H1 (cell line): ENCODE data around the gene PVALB. TPM values are rescaled to one million over a fixed set of nuclear protein-coding genes. Genes with fewer than 3 reads are reported as not detected.

Experiments used
- CTCF ChIA-PET: fragments of 300-600 bp; sonication (Branson Sonifier 250); formaldehyde crosslinking; loops from one replicate; lab custom pipeline; 2021; ENCODE audit not compliant: partially characterized antibody; lab: Charles Lee
- POLR2A ChIA-PET: fragments of 300-600 bp; sonication (Branson Sonifier 250); formaldehyde crosslinking; loops from one replicate; lab custom pipeline; 2021; ENCODE audit warnings: inconsistent platforms; ENCODE audit not compliant: partially characterized antibody; lab: Charles Lee
- DNase-seq, 2 experiments: peaks; one replicate each; pipeline versions ENCODE4 v3.0.0 to v3.0.0-alpha.2; 2010 to 2022; ENCODE audit warnings: low spot score in 2 of 2, low read depth in 1 of 2, mixed read lengths in 1 of 2
- FAIRE-seq: peaks from 2 replicates; lab custom pipeline; 2011; peaks lifted over from hg19 to GRCh38; lab: Jason Lieb, UNC
- H2AFZ ChIP-seq: 2 replicates; pipeline ENCODE4 v1.8.1; 2012; ENCODE audit warnings: low read length, inconsistent platforms
- H2AK5ac ChIP-seq: 2 replicates; pipeline ENCODE4 v1.6.1; 2013; ENCODE audit warnings: low read depth, low read length
- H2BK120ac ChIP-seq: replicated peaks from 2 replicates; pipeline ENCODE3; 2013; ENCODE audit warnings: low read depth, low read length, inconsistent platforms
- H2BK12ac ChIP-seq: 2 replicates; pipeline ENCODE4 v1.6.1; 2013; ENCODE audit warnings: low read depth, low read length
- H2BK15ac ChIP-seq: 2 replicates; pipeline ENCODE4 v1.6.1; 2013; ENCODE audit warnings: low read length
- H2BK20ac ChIP-seq: 2 replicates; pipeline ENCODE4 v1.6.1; 2013; ENCODE audit warnings: low read length
- H2BK5ac ChIP-seq: 2 replicates; pipeline ENCODE4 v1.6.1; 2013; ENCODE audit warnings: low read depth, low read length
- H3K14ac ChIP-seq: 2 replicates; pipeline ENCODE4 v1.6.1; 2013; ENCODE audit warnings: inconsistent platforms; ENCODE audit not compliant: insufficient read length
- H3K18ac ChIP-seq: 2 replicates; pipeline ENCODE4 v1.6.1; 2013; ENCODE audit warnings: low read length; ENCODE audit errors: extremely low read depth
- H3K23ac ChIP-seq: 2 replicates; pipeline ENCODE4 v1.6.1; 2013; ENCODE audit warnings: inconsistent platforms; ENCODE audit not compliant: insufficient read length
- H3K23me2 ChIP-seq: 2 replicates; pipeline ENCODE4 v1.6.1; 2013; ENCODE audit warnings: low read depth, low read length
- H3K27ac ChIP-seq: 2 replicates; pipeline ENCODE4 v1.6.1; 2011; ENCODE audit warnings: low read depth, low read length, inconsistent platforms
- H3K27me3 ChIP-seq, 4 experiments: replicated peaks in 1 of 4; 1 replicate in 1 of 4; 2 replicates in 3 of 4; pipeline versions ENCODE4 v1.6.1 to v1.8.1; 2011 to 2013; ENCODE audit warnings: low read length in 3 of 4, mild to moderate bottlenecking in 3 of 4, inconsistent platforms in 2 of 4, mixed read lengths in 2 of 4, moderate library complexity in 1 of 4; ENCODE audit not compliant: control insufficient read depth in 3 of 4, insufficient read depth in 3 of 4; ENCODE audit errors: extremely low read depth in 1 of 4
- H3K36me3 ChIP-seq, 4 experiments: 2 replicates each; pipeline versions ENCODE4 v1.6.1 to v1.8.1; 2011 to 2013; ENCODE audit warnings: mild to moderate bottlenecking in 4 of 4, low read length in 3 of 4, moderate library complexity in 2 of 4, control low read depth in 1 of 4, inconsistent platforms in 1 of 4; ENCODE audit not compliant: insufficient read depth in 4 of 4, control insufficient read depth in 2 of 4
- H3K4ac ChIP-seq: replicated peaks from 2 replicates; pipeline ENCODE3; 2013; ENCODE audit warnings: low read length, low read depth, mixed read lengths, inconsistent platforms; ENCODE audit not compliant: insufficient read length
- H3K4me1 ChIP-seq, 4 experiments: replicated peaks in 1 of 4; 1 replicate in 1 of 4; 2 replicates in 3 of 4; pipeline versions ENCODE4 v1.6.1 to v1.8.1; 2011 to 2013; ENCODE audit warnings: low read length in 3 of 4, inconsistent platforms in 2 of 4, mixed read lengths in 1 of 4; ENCODE audit not compliant: insufficient read depth in 4 of 4, control insufficient read depth in 3 of 4
- H3K4me2 ChIP-seq, 2 experiments: 2 replicates each; pipeline versions ENCODE4 v1.6.1 to v1.8.1; 2011 to 2013; ENCODE audit warnings: low read depth in 2 of 2, low read length in 2 of 2, control low read depth in 1 of 2, inconsistent platforms in 1 of 2, mild to moderate bottlenecking in 1 of 2; ENCODE audit not compliant: insufficient read depth in 1 of 2
- H3K4me3 ChIP-seq, 4 experiments: fragments of 200-600, 300-600 bp in 1 of 4; sonication (generic), shearing (Covaris generic), sonication (Bioruptor Twin) in 1 of 4; 2 replicates each; pipeline versions ENCODE4 v1.5.1 to v1.8.1; 2011 to 2016; ENCODE audit warnings: low read length in 4 of 4, low read depth in 3 of 4, control low read depth in 2 of 4, inconsistent platforms in 2 of 4, mild to moderate bottlenecking in 2 of 4, mixed read lengths in 1 of 4, moderate library complexity in 1 of 4; ENCODE audit not compliant: insufficient read depth in 2 of 4; ENCODE audit errors: extremely low read depth in 1 of 4
- H3K56ac ChIP-seq: replicated peaks from 2 replicates; pipeline ENCODE3; 2013; ENCODE audit warnings: low read depth, mild to moderate bottlenecking, mixed read lengths, low read length, inconsistent platforms; ENCODE audit not compliant: insufficient read length
- H3K79me1 ChIP-seq: 2 replicates; pipeline ENCODE4 v1.6.1; 2013; ENCODE audit warnings: low read depth, low read length, control low read depth
- H3K79me2 ChIP-seq, 2 experiments: 2 replicates each; pipeline versions ENCODE4 v1.6.1 to v1.8.1; 2012 to 2013; ENCODE audit warnings: low read length in 2 of 2, mild to moderate bottlenecking in 2 of 2, inconsistent platforms in 1 of 2; ENCODE audit not compliant: insufficient read depth in 2 of 2, control insufficient read depth in 1 of 2
- H3K9ac ChIP-seq, 4 experiments: replicated peaks in 1 of 4; 1 replicate in 1 of 4; 2 replicates in 3 of 4; pipeline versions ENCODE4 v1.6.1 to v1.8.1; 2011 to 2013; ENCODE audit warnings: low read depth in 3 of 4, low read length in 3 of 4, control low read depth in 2 of 4, mild to moderate bottlenecking in 2 of 4, moderate library complexity in 2 of 4, inconsistent platforms in 1 of 4; ENCODE audit errors: extremely low read depth in 1 of 4
- H3K9me3 ChIP-seq, 2 experiments: 2 replicates each; pipeline versions ENCODE4 v1.6.1 to v1.8.1; 2012 to 2013; ENCODE audit warnings: mild to moderate bottlenecking in 2 of 2, moderate library complexity in 2 of 2, control low read depth in 1 of 2, inconsistent platforms in 1 of 2, low read depth in 1 of 2, low read length in 1 of 2, mixed read lengths in 1 of 2; ENCODE audit not compliant: insufficient read depth in 2 of 2
- H4K20me1 ChIP-seq, 2 experiments: replicated peaks in 1 of 2; 2 replicates each; pipeline versions ENCODE3 to v1.8.1; 2011 to 2013; ENCODE audit warnings: inconsistent platforms in 2 of 2, low read length in 2 of 2, mild to moderate bottlenecking in 1 of 2; ENCODE audit not compliant: insufficient read depth in 2 of 2, control insufficient read depth in 1 of 2
- H4K5ac ChIP-seq: 2 replicates; pipeline ENCODE4 v1.6.1; 2013; ENCODE audit warnings: low read length, low read depth, mixed read lengths, inconsistent platforms; ENCODE audit not compliant: insufficient read length
- H4K8ac ChIP-seq: 2 replicates; pipeline ENCODE4 v1.8.0; 2013; ENCODE audit warnings: mild to moderate bottlenecking, moderate library complexity, low read length, inconsistent platforms; ENCODE audit not compliant: insufficient read depth; ENCODE audit errors: extremely low read depth
- H4K91ac ChIP-seq: replicated peaks from 2 replicates; pipeline ENCODE3; 2013; ENCODE audit warnings: low read length, mixed read lengths, inconsistent platforms; ENCODE audit not compliant: insufficient read length
- GTF2F1 ChIP-seq: IDR thresholded peaks from 2 replicates; pipeline ENCODE4 v1.6.1; 2012; ENCODE audit warnings: low read depth, low read length, improper control_type of control experiment, borderline replicate concordance
- HDAC2 ChIP-seq, 2 experiments: fragments of 300-600 bp in 1 of 2; sonication (generic) in 1 of 2; IDR thresholded peaks; 2 replicates each; pipeline ENCODE4 v1.6.1; 2011 to 2012; ENCODE audit warnings: low read depth in 2 of 2, low read length in 2 of 2, mild to moderate bottlenecking in 2 of 2, moderate library complexity in 2 of 2, borderline replicate concordance in 1 of 2, inconsistent platforms in 1 of 2
- JUN ChIP-seq: IDR thresholded peaks from 2 replicates; pipeline ENCODE4 v1.6.1; 2011; ENCODE audit warnings: low read depth, mild to moderate bottlenecking, improper control_type of control experiment, low read length
- MAFK ChIP-seq: IDR thresholded peaks from 2 replicates; pipeline ENCODE4 v1.6.1; 2012; ENCODE audit warnings: low read depth, mild to moderate bottlenecking, improper control_type of control experiment, low read length
- RXRA ChIP-seq: IDR thresholded peaks from 2 replicates; pipeline ENCODE4 v1.6.1; 2011; ENCODE audit warnings: low read depth, mild to moderate bottlenecking, low read length, moderate library complexity; ENCODE audit not compliant: insufficient read depth
- SAP30 ChIP-seq: fragments of 300-600 bp; sonication (generic); IDR thresholded peaks from 2 replicates; pipeline ENCODE4 v1.7.1; 2012; ENCODE audit warnings: low read length, moderate library complexity, mild to moderate bottlenecking, inconsistent platforms; ENCODE audit not compliant: insufficient read depth, insufficient replicate concordance
- SP4 ChIP-seq: IDR thresholded peaks from 2 replicates; pipeline ENCODE4 v1.6.1; 2012; ENCODE audit warnings: low read length, inconsistent platforms
- SRF ChIP-seq: IDR thresholded peaks from 2 replicates; pipeline ENCODE4 v1.6.1; 2011; ENCODE audit warnings: mild to moderate bottlenecking, low read depth, low read length, moderate library complexity
- TBP ChIP-seq: IDR thresholded peaks from 2 replicates; pipeline ENCODE4 v1.6.1; 2011; ENCODE audit warnings: low read depth, low read length, improper control_type of control experiment
- YY1 ChIP-seq: IDR thresholded peaks from 2 replicates; pipeline ENCODE4 v1.6.1; 2011; ENCODE audit warnings: low read depth, mild to moderate bottlenecking, low read length
- WGBS, 2 experiments: shearing (Covaris generic) in 1 of 2; methylation state at CpG; one replicate each; pipeline versions ENCODE4 v1.1.6 to v1.1.7; 2013 to 2015; ENCODE audit warnings: low lambda C conversion rate in 2 of 2, mixed read lengths in 2 of 2, inconsistent platforms in 1 of 2, low coverage in 1 of 2, missing lambda C conversion rate in 1 of 2; ENCODE audit not compliant: insufficient replicate concordance in 2 of 2, insufficient coverage in 1 of 2, insufficient read length in 1 of 2; ENCODE audit errors: extremely low coverage in 1 of 2, missing lambda C conversion rate in 1 of 2; 5-methylcytosine and 5-hydroxymethylcytosine counted together
- polyA plus RNA-seq, 7 experiments: library from polyadenylated mRNA; depleted of rRNA in 3 of 7; stranded (reverse) in 5 of 7; unstranded in 2 of 7; fragments of >200 nt in 5 of 7; fragments of 200-250 nt in 2 of 7; gene quantifications; 1 replicate in 5 of 7; 2 replicates in 1 of 7; 4 replicates in 1 of 7; pipeline versions ENCODE4 v1.2.1 to v1.2.3, GENCODE V29; 2011 to 2013; ENCODE audit warnings: missing spikeins in 2 of 7, mixed read lengths in 2 of 7
- total RNA-seq: library from RNA; stranded (reverse); fragmentation: NEBNext Ultra II Directional; extraction: Animal tissue kit (Norgen Biotek cat#: 25700); gene quantifications from 2 replicates; pipeline ENCODE4 v1.2.1, GENCODE V29; 2021
- TF ChIP-seq, protein P1 (sequence below): IDR thresholded peaks from 2 replicates; pipeline ENCODE4 v1.6.1; 2012; ENCODE audit warnings: inconsistent platforms

The PVALB gene
- total and polyA plus RNA-seq, 2 of the 8 experiments (the other 6 are each of a cell fraction or from before 2014, with no cell fraction given), result 1.7 to 5.4 TPM

DNA sequence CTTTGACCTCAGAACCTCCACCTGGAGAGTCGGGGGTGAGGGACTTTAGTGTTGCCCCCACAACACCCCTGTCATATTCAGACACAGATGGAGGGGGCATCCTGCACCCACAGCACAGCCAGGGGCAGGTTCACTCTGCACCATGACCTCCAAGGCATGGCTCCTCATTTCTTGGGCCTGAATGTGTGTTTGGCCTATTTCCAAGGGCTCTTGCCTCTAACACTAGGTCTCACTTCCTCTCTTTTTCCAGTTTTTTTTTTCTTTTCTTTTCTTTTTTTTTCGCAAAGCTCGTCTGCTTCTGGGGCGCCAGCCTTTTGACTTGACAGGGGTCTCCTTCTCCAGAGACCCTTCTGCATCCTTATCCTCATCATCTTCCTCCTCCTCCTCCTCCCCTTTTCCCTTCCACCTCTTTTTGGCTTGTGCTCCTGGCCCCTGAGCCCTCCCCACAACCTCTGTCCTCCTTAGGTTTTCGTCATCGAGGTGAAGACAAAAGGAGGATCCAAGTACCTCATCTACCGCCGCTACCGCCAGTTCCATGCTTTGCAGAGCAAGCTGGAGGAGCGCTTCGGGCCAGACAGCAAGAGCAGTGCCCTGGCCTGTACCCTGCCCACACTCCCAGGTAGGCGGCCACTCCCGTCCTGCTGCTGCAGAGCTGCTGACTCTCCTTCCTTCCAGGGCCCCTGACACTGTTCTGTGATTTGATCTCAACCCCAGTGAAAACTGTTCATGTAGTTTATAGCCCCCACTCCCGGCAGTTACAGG lies 47.8 kb upstream of the PVALB start:
- H3K4me1 ChIP-seq, result peaks cover 0 to 3% (median 0%) of the 10 kb centered on the region in 4 experiments; a peak in 3 of 7 replicates
- no peak overlapping the region for H3K56ac ChIP-seq
- H3K79me2 ChIP-seq, result no peaks in the 10 kb centered on the region
- no peak overlapping the region for H3K4ac ChIP-seq
- H2BK120ac ChIP-seq, result no peak overlapping the region
- no peak overlapping the region for H2BK5ac ChIP-seq
- no peak overlapping the region for H2BK12ac ChIP-seq
- no peak overlapping the region for H3K18ac ChIP-seq
- no peaks in the 10 kb centered on the region for H4K20me1 ChIP-seq
- H3K27me3 ChIP-seq, result no peaks in the 10 kb centered on the region
- no peak overlapping the region for H4K8ac ChIP-seq
- no peak overlapping the region for H2AFZ ChIP-seq
- H3K9ac ChIP-seq, result no peak overlapping the region; a peak in 1 of 7 replicates
- no peak overlapping the region for H4K91ac ChIP-seq
- no peak overlapping the region for H3K27ac ChIP-seq
- H3K14ac ChIP-seq, result no peak overlapping the region
- TF ChIP-seq JUN (no peak), SP4 (no peak), MAFK (no peak), GTF2F1 (no peak), SAP30 (no peak), TBP (no peak), SRF (no peak), RXRA (no peak), HDAC2 (IDR thresholded peaks at IDR 0.05; ENCODE audit: borderline replicate concordance in 1 of 2, low read depth in 2 of 2, low read length in 2 of 2) (no peak), YY1 (no peak)
- TF ChIP-seq, protein P1, sequence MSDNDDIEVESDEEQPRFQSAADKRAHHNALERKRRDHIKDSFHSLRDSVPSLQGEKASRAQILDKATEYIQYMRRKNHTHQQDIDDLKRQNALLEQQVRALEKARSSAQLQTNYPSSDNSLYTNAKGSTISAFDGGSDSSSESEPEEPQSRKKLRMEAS, result no peak
- H2AK5ac ChIP-seq, result 0 out of 2 replicates have a peak overlapping the region, but pooled peaks have one; percentile 5
- WGBS, 2 experiments, result 86% methylated on average over 14 of the region's 14 CpGs; no CpG with 5 or more reads in 1 of the 2 experiments
- H3K4me2 ChIP-seq, result no peak overlapping the region
- DNase-seq, result no peak
- H2BK20ac ChIP-seq, result no peak overlapping the region
- H3K23me2 ChIP-seq, result no peaks in the 10 kb centered on the region
- H3K36me3 ChIP-seq, result no peaks in the 10 kb centered on the region
- POLR2A ChIA-PET, result no interaction called here
- H3K4me3 ChIP-seq, result no peak overlapping the region
- H4K5ac ChIP-seq, result no peak overlapping the region
- H3K79me1 ChIP-seq, result no peaks in the 10 kb centered on the region
- H3K23ac ChIP-seq, result no peak overlapping the region
- H2BK15ac ChIP-seq, result no peak overlapping the region
- H3K9me3 ChIP-seq, result no peaks in the 10 kb centered on the region
- no peak for FAIRE-seq
- CTCF ChIA-PET, result interaction anchor here (0.6 to 7.7 kb wide), 7 partner anchors 6 to 112 kb away, joined by 3 to 89 read pairs (median 4); partner anchors contain the start of gene NCF4
